ENCODE measurements around the gene BMAL1. TPM values are rescaled to one million over a fixed set of nuclear protein-coding genes. Genes with fewer than 3 reads are reported as not detected.

The BMAL1 gene
- total and polyA plus RNA-seq, 2 of the 8 experiments (the other 6 are each of a cell fraction or from before 2014, with no cell fraction given), result 6.8 to 6.9 TPM

GRCh38 chr11:13304655-13305335 is 27.2 kb downstream of the BMAL1 start:
- Histone ChIP-seq H4K5ac (ENCODE audit: insufficient read length, low read depth, low read length) (no peak overlapping the region), H3K79me2 (ENCODE audit: control insufficient read depth in 1 of 2, insufficient read depth in 2 of 2, low read length in 2 of 2) (no peaks in the 10 kb centered on the region), H4K8ac (ENCODE audit: extremely low read depth, insufficient read depth, low read length) (no peak overlapping the region), H3K23ac (ENCODE audit: insufficient read length) (no peak overlapping the region), H2BK120ac (replicated peaks; ENCODE audit: low read depth, low read length) (no peak overlapping the region), H3K4me2 (ENCODE audit: insufficient read depth in 1 of 2, low read depth in 2 of 2, low read length in 2 of 2) (no peak overlapping the region), H2AK5ac (ENCODE audit: low read depth, low read length) (no peak overlapping the region), H2BK15ac (ENCODE audit: low read length) (no peak overlapping the region), H3K27me3 (replicated peaks in 1 of 4; ENCODE audit: control insufficient read depth in 3 of 4, extremely low read depth in 1 of 4, insufficient read depth in 3 of 4, low read length in 3 of 4) (no peaks in the 10 kb centered on the region), H3K14ac (ENCODE audit: insufficient read length) (no peak overlapping the region), H3K36me3 (ENCODE audit: control insufficient read depth in 2 of 4, insufficient read depth in 4 of 4, low read length in 3 of 4) (no peaks in the 10 kb centered on the region), H3K27ac (ENCODE audit: low read depth, low read length) (no peak overlapping the region), H2AFZ (ENCODE audit: low read length) (no peak overlapping the region), H3K79me1 (ENCODE audit: low read depth, low read length) (no peaks in the 10 kb centered on the region; the same call in 1 of the 2 replicates), H2BK20ac (ENCODE audit: low read length) (no peak overlapping the region), H3K4ac (replicated peaks; ENCODE audit: insufficient read length, low read depth, low read length) (no peak overlapping the region), H3K18ac (ENCODE audit: extremely low read depth, low read length) (no peak overlapping the region), H3K23me2 (ENCODE audit: low read depth, low read length) (no peaks in the 10 kb centered on the region), H3K56ac (replicated peaks; ENCODE audit: insufficient read length, low read depth, low read length) (no peak overlapping the region), H4K20me1 (replicated peaks in 1 of 2; ENCODE audit: control insufficient read depth in 1 of 2, insufficient read depth in 2 of 2, low read length in 2 of 2) (no peaks in the 10 kb centered on the region), H3K9ac (replicated peaks in 1 of 4; ENCODE audit: extremely low read depth in 1 of 4, low read depth in 3 of 4, low read length in 3 of 4) (no peak overlapping the region), H3K9me3 (ENCODE audit: insufficient read depth in 2 of 2, low read depth in 1 of 2, low read length in 1 of 2) (no peaks in the 10 kb centered on the region), H2BK12ac (ENCODE audit: low read depth, low read length) (no peak overlapping the region), H2BK5ac (ENCODE audit: low read depth, low read length) (no peak overlapping the region), H4K91ac (replicated peaks; ENCODE audit: insufficient read length, low read length) (no peak overlapping the region), H3K4me3 (ENCODE audit: extremely low read depth in 1 of 4, insufficient read depth in 2 of 4, low read depth in 3 of 4, low read length in 4 of 4) (no peak overlapping the region), H3K4me1 (replicated peaks in 1 of 4; ENCODE audit: control insufficient read depth in 3 of 4, insufficient read depth in 4 of 4, low read length in 3 of 4) (no peaks in the 10 kb centered on the region)
- ChIA-PET POLR2A (ENCODE audit: partially characterized antibody) (no interaction called here), CTCF (ENCODE audit: partially characterized antibody) (interaction anchor here (1.0 to 1.1 kb wide), 2 partner anchors 19 to 30 kb away, joined by 3 to 4 read pairs; no protein-coding TSS in a partner anchor)
- 87% methylated on average over 6 of the region's 7 CpGs; no CpG with 5 or more reads in 1 of the 2 experiments for whole genome bisulfite sequencing, 2 experiments (ENCODE audit: extremely low coverage in 1 of 2, insufficient coverage in 1 of 2, insufficient read length in 1 of 2, insufficient replicate concordance in 2 of 2, low coverage in 1 of 2, low lambda C conversion rate in 2 of 2, missing lambda C conversion rate in 1 of 2)
- no peak for FAIRE-seq
- no peak for DNase-seq (ENCODE audit: low read depth in 1 of 2, low spot score in 2 of 2)
- TF ChIP-seq TAF1 (IDR thresholded peaks at IDR 0.05; ENCODE audit: low read depth, low read length), result no peak
- no peak for TF ChIP-seq SIN3A (conservative IDR thresholded peaks at IDR 0.05 in 1 of 2, IDR thresholded peaks at IDR 0.05 in 1 of 2; ENCODE audit: low read depth in 1 of 2, low read length in 2 of 2)
- no peak for TF ChIP-seq MAX (IDR thresholded peaks at IDR 0.05)
- TF ChIP-seq ATF3 (IDR thresholded peaks at IDR 0.05; ENCODE audit: insufficient read depth, low read depth, low read length), result no peak
- no peak for TF ChIP-seq SUZ12 (IDR thresholded peaks at IDR 0.05; ENCODE audit: low read length)
- TF ChIP-seq RBBP5 (IDR thresholded peaks at IDR 0.05; ENCODE audit: borderline replicate concordance, low read depth, low read length), result no peak
- TF ChIP-seq YY1 (IDR thresholded peaks at IDR 0.05; ENCODE audit: low read depth, low read length), result no peak
- TF ChIP-seq ATF2 (IDR thresholded peaks at IDR 0.05; ENCODE audit: low read length), result no peak
- no peak for TF ChIP-seq TCF12 (IDR thresholded peaks at IDR 0.05; ENCODE audit: low read depth, low read length)
- no peak for TF ChIP-seq POLR2A (IDR thresholded peaks at IDR 0.05; ENCODE audit: control extremely low read depth in 1 of 2, low read depth in 2 of 2, low read length in 2 of 2)

Data from H1 (cell line).